GM18520 (cell line): ENCODE data around the gene FNDC11.
"Not testable (repeated sequence)": the region's sequence is repeated elsewhere in the genome, so short reads cannot be mapped to it uniquely, and the experiment has no call there.

Source experiments
- ATAC-seq: cut with Tn5 transposase; IDR thresholded peaks from one replicate; pipeline ENCODE4 v1.9.1; 2021; ENCODE audit not compliant: unreplicated experiment

The FNDC11 gene

DNA sequence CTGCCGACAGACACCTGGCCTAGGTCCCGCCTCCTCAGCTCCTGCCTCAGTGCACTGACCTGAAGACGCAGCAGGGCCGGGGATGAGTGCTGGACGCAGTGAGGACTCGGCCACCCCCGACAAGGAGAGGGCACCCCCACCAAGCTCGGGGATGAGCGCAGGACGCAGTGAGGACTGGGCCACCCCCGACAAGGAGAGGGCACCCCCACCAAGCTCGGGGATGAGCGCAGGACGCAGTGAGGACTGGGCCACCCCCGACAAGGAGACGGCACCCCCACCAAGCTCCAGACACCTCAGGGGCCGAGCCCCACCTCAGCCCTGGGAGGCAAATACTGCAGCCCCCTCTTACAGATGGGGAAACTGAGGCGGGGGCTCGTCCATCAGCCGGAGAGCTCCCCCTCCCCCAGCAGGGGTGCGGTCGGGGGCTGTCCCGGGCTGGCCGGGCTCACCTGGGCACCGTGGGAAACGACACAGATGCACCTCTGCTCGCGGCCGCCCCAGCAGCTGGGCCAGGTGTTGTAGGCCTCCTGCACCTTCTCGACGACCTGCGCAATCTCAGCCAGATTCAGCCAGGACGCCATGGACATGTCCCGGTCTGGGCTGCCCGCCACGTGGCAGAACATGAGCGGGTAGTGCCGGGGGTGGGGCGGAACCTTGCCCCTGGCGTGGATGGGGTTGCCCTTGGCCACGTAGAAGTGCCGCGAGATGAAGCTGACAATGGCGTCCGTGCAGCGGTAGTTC is 12.6 kb downstream of the FNDC11 start:
- no peak for ATAC-seq

GRCh38 chr20:63567136-63567385 is 13.1 kb downstream of the FNDC11 start:
- ATAC-seq = no peak

GRCh38 chr20:63567386-63568169 is 13.6 kb downstream of the FNDC11 start:
- peak; percentile 35 for ATAC-seq

DNA sequence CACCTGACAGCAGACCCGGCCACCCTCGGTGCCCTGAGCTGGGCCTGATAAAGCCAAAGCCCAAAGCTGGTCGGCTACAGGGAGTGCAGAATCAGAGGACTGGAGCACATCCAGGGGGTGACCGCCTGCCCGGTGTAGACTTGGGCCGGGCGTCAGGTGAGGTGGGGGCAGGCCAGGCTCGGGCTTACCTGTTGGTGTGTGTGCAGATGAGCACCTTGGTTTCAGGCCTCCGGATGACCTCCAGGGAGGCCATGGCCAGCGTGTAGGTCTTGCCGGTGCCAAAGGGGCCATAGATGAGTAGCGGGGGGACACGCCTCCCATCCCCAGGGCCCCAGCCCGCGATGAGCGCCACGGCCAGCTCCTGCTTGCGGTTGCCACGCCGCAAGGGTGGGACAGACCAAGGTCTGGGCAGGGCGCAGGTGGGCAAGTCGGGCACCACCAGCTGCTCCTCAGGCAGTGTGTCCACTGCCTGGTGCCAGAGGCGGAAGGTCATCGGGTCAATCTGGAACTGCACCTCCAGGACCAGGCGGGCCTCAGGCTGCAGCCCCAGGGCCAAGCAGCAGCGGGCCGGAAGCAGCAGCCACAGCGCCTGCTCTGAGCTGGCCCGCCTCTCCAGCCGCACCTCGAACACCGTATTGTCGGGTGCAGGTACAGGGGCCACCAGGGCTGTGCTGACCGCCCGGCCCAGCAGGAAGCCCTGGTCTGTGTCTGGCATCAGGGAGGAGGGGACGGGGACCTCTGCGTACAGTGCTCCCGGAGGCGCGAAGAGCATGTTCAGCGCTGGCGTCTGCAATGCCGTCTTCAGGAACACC is 14.4 kb downstream of the FNDC11 start:
- peak; percentile 9 for ATAC-seq

DNA sequence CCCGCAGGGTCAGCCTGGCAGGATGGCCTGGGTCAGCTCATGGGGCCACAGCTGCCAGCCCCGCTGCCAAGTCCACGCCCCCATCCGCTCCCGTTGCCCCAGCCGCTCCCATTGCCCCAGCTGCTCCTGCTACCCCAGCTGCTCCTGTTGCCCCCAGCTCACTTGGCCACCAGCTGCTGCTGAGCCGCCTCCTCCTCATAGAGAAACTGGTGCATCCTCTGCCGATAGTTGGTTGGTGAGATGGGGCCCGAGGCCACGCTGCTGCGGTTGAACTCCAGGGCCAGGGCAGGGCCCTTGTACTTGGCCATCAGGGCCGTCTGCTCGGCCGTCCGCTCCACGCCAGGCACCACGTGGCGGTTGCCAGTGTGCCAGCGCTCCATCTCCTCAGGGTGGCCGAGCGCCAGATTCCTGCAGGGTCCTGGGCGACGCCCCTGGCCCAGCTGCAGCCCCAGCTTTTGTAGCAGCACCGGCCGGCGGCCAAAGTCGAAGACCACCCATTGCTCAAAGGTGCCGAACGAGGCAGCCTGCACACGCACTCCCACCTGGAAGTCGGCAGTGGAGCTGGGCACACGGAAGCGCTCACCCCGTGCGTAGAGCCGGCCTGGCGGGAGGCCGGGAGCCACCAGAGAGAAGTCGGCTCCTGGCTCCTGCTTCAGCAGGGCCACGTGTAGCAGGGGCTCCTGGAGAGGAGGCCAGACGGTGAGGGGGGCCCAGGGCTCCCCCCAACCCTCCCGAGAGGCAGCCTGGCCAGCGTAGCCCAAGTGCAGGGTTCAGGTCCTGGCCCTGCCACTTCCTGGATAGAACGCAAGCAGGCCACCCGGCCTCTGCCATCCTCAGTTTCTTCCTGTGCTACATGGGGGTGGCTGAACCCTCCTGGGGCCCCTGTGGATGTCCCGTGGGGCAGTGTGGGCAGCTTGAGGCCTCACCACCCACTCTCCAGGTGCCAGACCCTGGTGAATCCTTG is 15.3 kb downstream of the FNDC11 start:
- no peak for ATAC-seq

DNA sequence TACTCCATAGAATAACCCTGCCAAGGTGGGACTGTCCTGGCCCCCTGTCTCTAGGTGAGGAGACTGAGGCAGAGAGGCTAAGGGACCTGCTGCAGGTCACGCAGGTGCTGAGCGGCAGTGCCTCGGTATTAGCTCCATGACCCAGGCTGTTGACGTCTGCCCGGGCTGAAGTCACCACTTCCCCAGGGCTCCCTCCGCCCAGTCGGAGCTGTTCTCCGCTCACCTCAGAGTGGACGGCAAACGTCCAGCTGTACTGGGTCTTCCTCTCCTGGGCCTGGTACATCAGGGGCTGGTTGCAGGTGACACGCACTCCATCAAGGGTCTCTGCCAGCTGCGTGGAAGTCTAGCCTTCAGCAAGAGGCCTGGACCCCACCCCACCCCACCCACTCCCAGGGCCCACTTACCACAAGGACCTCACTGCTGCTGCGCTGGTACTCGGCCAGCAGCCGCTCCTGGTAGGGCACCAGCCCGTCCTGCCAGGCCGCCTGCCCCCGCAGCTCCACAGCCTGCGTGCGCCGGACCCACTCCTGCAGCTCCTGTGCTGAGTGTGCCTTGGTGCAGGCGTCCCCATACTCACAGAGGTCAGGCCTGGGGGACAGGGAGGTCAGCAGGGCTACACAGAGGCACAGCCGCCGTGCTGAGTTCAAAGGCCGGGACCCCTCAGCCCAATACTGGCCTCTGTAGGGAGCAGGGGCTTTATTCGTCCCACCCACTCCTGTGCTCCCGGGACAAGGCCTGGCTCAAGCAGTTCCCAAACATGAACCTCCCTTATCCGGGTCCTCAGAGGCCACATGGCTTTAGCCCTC is 16.5 kb downstream of the FNDC11 start:
- no peak for ATAC-seq

DNA sequence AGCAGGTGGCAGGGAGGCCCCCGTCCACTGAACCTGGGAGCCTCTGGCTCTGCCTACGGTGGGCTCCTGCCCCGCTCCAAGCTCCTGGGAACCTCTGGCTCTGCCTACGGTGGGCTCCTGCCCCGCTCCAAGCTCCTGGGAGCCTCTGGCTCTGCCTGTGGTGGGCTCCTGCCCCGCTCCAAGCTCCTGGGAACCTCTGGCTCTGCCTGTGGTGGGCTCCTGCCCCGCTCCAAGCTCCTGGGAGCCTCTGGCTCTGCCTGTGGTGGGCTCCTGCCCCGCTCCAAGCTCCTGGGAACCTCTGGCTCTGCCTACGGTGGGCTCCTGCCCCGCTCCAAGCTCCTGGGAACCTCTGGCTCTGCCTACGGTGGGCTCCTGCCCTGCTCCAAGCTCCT is 17.1 kb downstream of the FNDC11 start:
- ATAC-seq = not testable (repeated sequence)

DNA sequence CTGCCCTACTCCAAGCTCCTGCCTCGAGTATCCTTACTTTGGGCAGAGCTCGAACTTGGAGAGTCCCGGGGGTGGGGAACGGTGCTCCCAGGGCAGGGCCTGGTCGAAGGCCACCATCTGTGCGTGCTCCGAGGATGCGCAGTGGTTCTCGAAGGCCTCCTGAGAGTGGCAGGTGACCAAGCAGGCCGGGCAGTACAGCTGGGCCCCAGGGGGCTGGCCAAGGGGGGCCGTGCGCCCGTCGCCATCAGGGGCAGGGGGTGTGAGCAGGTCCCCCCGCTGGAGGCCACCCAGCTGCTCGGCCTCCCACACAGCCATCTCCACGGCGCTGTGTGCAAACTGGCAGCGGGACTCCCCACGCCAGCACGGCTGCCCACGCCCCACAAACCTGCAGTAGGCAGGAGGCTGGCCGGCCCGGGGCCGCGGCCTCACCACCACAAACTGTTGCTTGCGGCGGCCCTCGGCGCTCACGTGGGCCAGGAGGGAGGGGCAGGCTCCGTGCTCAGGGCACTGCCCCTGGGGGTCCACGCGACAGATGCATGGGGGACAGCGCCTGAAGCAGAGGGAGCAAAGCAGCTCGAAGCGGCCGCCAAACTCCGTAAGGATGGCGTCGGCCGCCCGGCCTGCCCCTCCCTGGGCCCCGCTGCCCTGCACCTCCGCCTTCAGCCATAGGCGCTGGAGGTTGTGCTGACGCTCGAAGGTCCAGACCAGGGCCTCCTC is 18.3 kb downstream of the FNDC11 start:
- ATAC-seq = no peak

GRCh38 chr20:63572788-63573646 is 19.1 kb downstream of the FNDC11 start:
- no peak for ATAC-seq

GRCh38 chr20:63573647-63574131 is 19.7 kb downstream of the FNDC11 start:
- no peak for ATAC-seq

DNA sequence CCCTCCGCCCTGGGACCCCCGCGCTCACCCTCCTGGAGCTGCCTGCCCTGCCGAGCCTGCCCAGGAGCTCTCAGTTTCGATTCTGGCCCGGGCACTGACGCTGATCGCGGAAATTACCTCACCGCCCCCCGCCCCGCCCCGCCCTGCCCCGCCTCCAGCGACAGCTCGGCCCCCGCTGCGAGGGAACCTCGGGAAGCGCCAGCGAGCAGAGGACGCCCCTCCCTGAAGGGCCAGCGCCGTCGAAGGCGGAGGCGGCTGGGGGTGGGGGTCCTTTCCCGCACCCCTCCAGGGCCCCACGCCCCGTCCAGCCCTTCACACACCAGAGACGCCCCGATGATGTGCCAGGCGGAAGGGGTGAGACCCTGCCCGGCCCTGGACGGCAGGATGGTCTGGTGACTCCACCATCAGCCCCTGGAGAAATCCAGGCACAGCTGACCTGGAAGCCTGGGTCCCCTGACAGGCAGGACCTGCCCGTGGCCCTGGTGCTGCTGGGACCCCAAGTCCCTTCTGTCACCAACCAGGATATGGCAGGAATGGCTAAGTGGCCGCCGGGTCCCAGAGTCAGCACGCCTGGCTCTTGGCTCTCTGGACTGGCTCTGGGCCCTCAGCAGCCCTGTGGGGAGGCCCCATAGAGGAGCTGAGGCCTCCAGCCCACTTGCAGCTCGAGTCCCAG is 20.3 kb downstream of the FNDC11 start, which contains the start of gene HELZ2:
HELZ2 (minus strand) TSS at position 84 of the 673 bp plus-strand sequence. CDS start 1,854 bp downstream, outside the sequence.
- ATAC-seq = no peak

DNA sequence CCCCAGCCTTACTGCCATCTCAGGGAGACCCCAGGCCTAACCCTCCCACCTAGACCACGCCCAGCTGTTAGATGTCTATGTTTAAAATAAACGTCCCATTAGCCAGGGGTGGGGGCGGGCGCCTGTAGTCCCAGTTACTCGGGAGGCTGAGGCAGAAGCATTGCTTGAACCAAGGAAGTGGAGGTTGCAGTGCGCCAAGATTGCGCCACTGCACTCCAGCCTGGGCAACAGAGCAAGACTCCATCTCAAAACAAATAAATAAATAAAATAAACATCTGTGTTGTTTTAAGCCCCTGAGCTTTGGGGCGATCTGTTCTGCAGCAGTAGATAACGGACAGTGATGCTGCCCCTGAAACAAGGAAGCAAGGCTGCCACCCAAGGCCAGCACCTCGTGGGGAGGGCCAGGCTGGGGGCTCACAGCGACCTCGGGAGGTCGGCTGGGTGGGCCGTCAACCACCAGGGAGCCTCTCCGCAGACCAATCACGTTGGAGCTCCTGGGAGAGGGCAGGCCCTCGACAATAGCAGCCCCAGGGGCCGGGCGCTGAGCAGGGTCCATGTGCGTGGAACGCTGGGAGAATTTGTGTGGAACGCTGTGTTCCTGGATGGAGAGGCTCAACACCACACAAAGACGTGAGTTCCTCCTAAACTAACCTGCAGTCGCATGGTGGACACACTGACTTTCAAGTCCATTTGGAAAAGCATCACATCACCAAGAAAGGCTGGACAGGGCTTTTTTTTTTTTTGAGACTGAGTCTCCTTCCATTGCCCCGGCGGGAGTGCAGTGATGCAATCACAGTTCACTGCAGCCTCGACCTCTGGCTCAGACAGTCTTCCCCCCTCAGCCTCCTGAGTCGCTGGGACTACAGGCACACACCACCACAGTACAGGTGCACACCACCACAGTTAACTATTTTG is 21.1 kb downstream of the FNDC11 start:
- ATAC-seq = no peak

- ATAC-seq = no peak
These were observed 22.4 kb downstream of the FNDC11 start for GRCh38 chr20:63576311-63576710.

DNA sequence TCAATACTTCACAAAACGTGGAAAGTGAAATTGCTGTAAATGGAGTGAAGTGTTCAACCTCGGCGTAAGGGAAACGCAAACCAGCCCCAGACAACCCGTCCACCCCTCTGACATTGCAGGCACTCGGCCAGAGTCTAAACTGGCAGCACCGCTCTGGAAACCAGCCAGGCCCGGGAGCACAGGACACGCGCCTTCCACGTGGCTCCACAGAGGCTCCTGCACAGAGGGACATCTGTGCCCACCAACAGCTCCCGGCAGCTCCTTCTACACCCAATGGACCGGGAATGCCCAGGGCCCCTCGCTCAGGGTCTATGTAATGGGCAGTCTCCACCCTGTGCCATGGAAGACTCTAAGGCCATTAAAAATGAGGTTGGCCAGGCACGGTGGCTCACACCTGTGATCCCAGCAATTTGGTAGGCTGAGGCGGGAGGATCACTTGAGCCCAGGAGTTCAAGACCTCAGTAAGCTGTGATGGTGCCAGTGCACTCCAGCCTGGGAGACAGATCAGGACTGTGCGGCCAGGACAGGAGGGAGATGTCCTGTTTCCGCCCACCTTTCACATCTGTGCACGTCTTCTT is 23.4 kb downstream of the FNDC11 start:
- no peak for ATAC-seq

GRCh38 chr20:63578224-63579016 is 24.5 kb downstream of the FNDC11 start:
- ATAC-seq = no peak
